Caco-2 (cell line): Measurements from ENCODE around the gene CDC14A. TPM values are rescaled to one million over a fixed set of nuclear protein-coding genes. Genes with fewer than 3 reads are reported as not detected.
"Not testable (repeated sequence)": the region's sequence is repeated elsewhere in the genome, so short reads cannot be mapped to it uniquely, and the experiment has no call there.

Experiments
- BruUV-seq: library from RNA; stranded (reverse); fragments of 400-500 nt; replicated peaks from 2 replicates; lab custom pipeline; 2021; lab: Mats Ljungman, UMichigan
- CTCF ChIA-PET: fragments of 300-600 bp; sonication (Branson Sonifier 250); formaldehyde crosslinking; loops from one replicate; lab custom pipeline; 2022; ENCODE audit warnings: antibody characterized with exemption; lab: Charles Lee
- POLR2A ChIA-PET: fragments of 300-600 bp; sonication (Branson Sonifier 250); formaldehyde crosslinking; loops from one replicate; lab custom pipeline; 2022; ENCODE audit warnings: antibody characterized with exemption; lab: Charles Lee
- DNase-seq, 2 experiments: peaks; one replicate each; pipeline versions ENCODE4 v3.0.0 to v3.0.0-alpha.2; 2020 to 2022
- H3K27me3 ChIP-seq: replicated peaks from 2 replicates; pipeline ENCODE4 v1.6.0; 2011; ENCODE audit warnings: low read length; ENCODE audit not compliant: control insufficient read depth, insufficient read depth
- H3K36me3 ChIP-seq: 2 replicates; pipeline ENCODE4 v1.5.1; 2011; ENCODE audit warnings: low read length; ENCODE audit not compliant: control insufficient read depth, insufficient read depth
- H3K4me1 ChIP-seq: fragments of 250-450 bp; sonication (Bioruptor Pico); 2 replicates; pipeline ENCODE4 v1.5.1; 2020; ENCODE audit warnings: mild to moderate bottlenecking
- H3K4me3 ChIP-seq: 2 replicates; pipeline ENCODE4 v1.5.1; 2011; ENCODE audit warnings: low read depth, mild to moderate bottlenecking, control low read depth, low read length
- H3K9me3 ChIP-seq: fragments of 250-450 bp; sonication (Bioruptor Pico); 2 replicates; pipeline ENCODE4 v1.5.1; 2020; ENCODE audit warnings: mild to moderate bottlenecking, moderate library complexity
- H3K27ac Mint-ChIP-seq: one replicate; pipeline ENCODE4 v1.8.0; 2022; ENCODE audit warnings: mixed read lengths; ENCODE audit not compliant: unreplicated experiment
- H3K27me3 Mint-ChIP-seq: one replicate; pipeline ENCODE4 v1.8.0; 2022; ENCODE audit warnings: mixed read lengths; ENCODE audit not compliant: insufficient read depth, unreplicated experiment
- H3K36me3 Mint-ChIP-seq: one replicate; pipeline ENCODE4 v1.8.0; 2022; ENCODE audit warnings: mild to moderate bottlenecking, mixed read lengths; ENCODE audit not compliant: insufficient read depth, unreplicated experiment
- H3K4me1 Mint-ChIP-seq: one replicate; pipeline ENCODE4 v1.8.0; 2022; ENCODE audit warnings: low read depth, mixed read lengths; ENCODE audit not compliant: unreplicated experiment
- H3K4me3 Mint-ChIP-seq: one replicate; pipeline ENCODE4 v1.8.0; 2022; ENCODE audit warnings: mild to moderate bottlenecking, moderate library complexity, mixed read lengths; ENCODE audit not compliant: unreplicated experiment
- H3K9me3 Mint-ChIP-seq: one replicate; pipeline ENCODE4 v1.8.0; 2022; ENCODE audit warnings: mixed read lengths; ENCODE audit not compliant: unreplicated experiment
- CTCF ChIP-seq, 2 experiments: fragments of 200-600 bp in 1 of 2; IDR thresholded peaks; 1 replicate in 1 of 2; 2 replicates in 1 of 2; pipeline versions ENCODE4 v1.5.1 to v1.8.0; 2011 to 2022; ENCODE audit warnings: antibody characterized with exemption in 1 of 2, control low read depth in 1 of 2, inconsistent platforms in 1 of 2, low read depth in 1 of 2, low read length in 1 of 2, mild to moderate bottlenecking in 1 of 2, moderate library complexity in 1 of 2; ENCODE audit not compliant: insufficient read depth in 1 of 2, severe bottlenecking in 1 of 2, unreplicated experiment in 1 of 2
- intact Hi-C: fragments of 100-400 bp; cut with micrococcal nuclease; formaldehyde crosslinking; loops from one replicate; pipeline ENCODE4 v1.10.0; 2022; ENCODE audit not compliant: unreplicated experiment
- total RNA-seq: library from RNA; stranded (reverse); gene quantifications from 2 replicates; pipeline ENCODE4 v1.2.3, GENCODE V29; 2022

CDC14A gene
- total RNA-seq, 1 experiment from 2014 or later: 7.3 TPM

- H3K36me3 Mint-ChIP-seq, POLR2A ChIA-PET, intact Hi-C loops, H3K36me3 ChIP-seq, H3K9me3 ChIP-seq, H3K27ac Mint-ChIP-seq, H3K9me3 Mint-ChIP-seq, BruUV-seq, H3K4me3 Mint-ChIP-seq, CTCF ChIA-PET, H3K4me1 Mint-ChIP-seq, H3K27me3 Mint-ChIP-seq, H3K27me3 ChIP-seq, H3K4me3 ChIP-seq, H3K4me1 ChIP-seq, DNase-seq: not testable (repeated sequence)
Observed at GRCh38 chr1:100376890-100377289, 24.6 kb downstream of the CDC14A start.

- Histone ChIP-seq H3K9me3 (no peaks in the 10 kb centered on the region), H3K27me3 (no peaks in the 10 kb centered on the region), H3K36me3 (no peaks in the 10 kb centered on the region), H3K4me3 (no peak overlapping the region), H3K4me1 (no peaks in the 10 kb centered on the region)
- no peak for TF ChIP-seq CTCF (IDR thresholded peaks at IDR 0.05; ENCODE audit: insufficient read depth in 1 of 2, low read depth in 1 of 2, low read length in 1 of 2, severe bottlenecking in 1 of 2, unreplicated experiment in 1 of 2)
- DNase-seq: no peak
- Mint-ChIP-seq H3K4me1 (no peaks in the 10 kb centered on the region), H3K27ac (no peak overlapping the region), H3K36me3 (no peaks in the 10 kb centered on the region), H3K9me3 (no peaks in the 10 kb centered on the region), H3K4me3 (no peak overlapping the region), H3K27me3 (no peaks in the 10 kb centered on the region)
- intact Hi-C loops: no loop called here
- BruUV-seq: no TSS peak
- POLR2A ChIA-PET: no interaction called here
- CTCF ChIA-PET: no interaction called here
Observed at GRCh38 chr1:100377590-100378361, 25.5 kb downstream of the CDC14A start.

GRCh38 chr1:100378956-100379355 lies 26.6 kb downstream of the CDC14A start:
- DNase-seq: no peak
- Histone ChIP-seq H3K27me3 (no peaks in the 10 kb centered on the region), H3K4me3 (no peak overlapping the region), H3K4me1 (no peaks in the 10 kb centered on the region), H3K36me3 (no peaks in the 10 kb centered on the region), H3K9me3 (no peaks in the 10 kb centered on the region)
- no peak for TF ChIP-seq CTCF (IDR thresholded peaks at IDR 0.05; ENCODE audit: insufficient read depth in 1 of 2, low read depth in 1 of 2, low read length in 1 of 2, severe bottlenecking in 1 of 2, unreplicated experiment in 1 of 2)
- Mint-ChIP-seq H3K27ac (no peak overlapping the region), H3K36me3 (no peaks in the 10 kb centered on the region), H3K4me3 (no peak overlapping the region), H3K27me3 (no peaks in the 10 kb centered on the region), H3K9me3 (no peaks in the 10 kb centered on the region), H3K4me1 (no peaks in the 10 kb centered on the region)
- ChIA-PET POLR2A (no interaction called here), CTCF (no interaction called here)
- intact Hi-C loops: no loop called here
- no TSS peak for BruUV-seq
